Breast epithelium (tissue), 4 donors: Measurements from ENCODE around the gene SPATA6L. TPM values are rescaled to one million over a fixed set of nuclear protein-coding genes. Genes with fewer than 3 reads are reported as not detected.
"Not testable (repeated sequence)": the region's sequence is repeated elsewhere in the genome, so short reads cannot be mapped to it uniquely, and the experiment has no call there.

Experiments
- DNase-seq, 2 donors: peaks; one replicate each; pipeline ENCODE4 v3.0.0-alpha.2; 2019; ENCODE audit warnings: low spot score in 2 of 2
- H3K27ac ChIP-seq, 2 donors: fragments of 200-600 bp; sonication (generic) in 1 of 2; one replicate each; pipeline ENCODE4 v1.5.1; 2016 to 2019; ENCODE audit warnings: mild to moderate bottlenecking in 1 of 2
- H3K27me3 ChIP-seq, 2 donors: fragments of 200-600 bp; sonication (generic) in 1 of 2; one replicate each; pipeline versions ENCODE4 v1.5.1 to v1.6.0; 2017 to 2019; ENCODE audit warnings: control low read depth in 1 of 2, mild to moderate bottlenecking in 1 of 2
- H3K36me3 ChIP-seq: fragments of 200-600 bp; one replicate; pipeline ENCODE4 v1.5.1; 2019
- H3K4me1 ChIP-seq, 2 donors: fragments of 200-600 bp; sonication (generic); one replicate each; pipeline ENCODE4 v1.5.1; 2016 to 2019; ENCODE audit warnings: control low read depth in 1 of 2
- H3K4me3 ChIP-seq, 3 donors: fragments of 200-600 bp; sonication (generic); 1 replicate in 2 of 3; 2 replicates in 1 of 3; pipeline ENCODE4 v1.5.1; 2016 to 2019; ENCODE audit warnings: mild to moderate bottlenecking in 3 of 3, moderate library complexity in 2 of 3
- H3K9me3 ChIP-seq, 2 donors: fragments of 200-600 bp; sonication (generic) in 1 of 2; one replicate each; pipeline ENCODE4 v1.5.1; 2016 to 2019; ENCODE audit warnings: control low read depth in 1 of 2
- CTCF ChIP-seq, 3 donors: fragments of 450-650 bp; IDR thresholded peaks; one replicate each; pipeline ENCODE4 v1.5.1; 2016 to 2017; ENCODE audit warnings: antibody characterized with exemption in 3 of 3, mild to moderate bottlenecking in 3 of 3, moderate library complexity in 3 of 3
- POLR2A ChIP-seq: fragments of 450-650 bp; IDR thresholded peaks from one replicate; pipeline ENCODE4 v1.6.1; 2016; ENCODE audit warnings: antibody characterized with exemption, mild to moderate bottlenecking, moderate library complexity
- POLR2AphosphoS5 ChIP-seq, 3 donors: sonication (generic); formaldehyde crosslinking; IDR thresholded peaks; one replicate each; pipeline ENCODE4 v1.6.1; 2017; ENCODE audit warnings: antibody characterized with exemption in 3 of 3
- intact Hi-C: fragments of 100-400 bp; cut with DNase I; formaldehyde crosslinking; loops from one replicate; pipeline ENCODE4 v1.15.1; 2023; ENCODE audit warnings: low total_unique reads
- total RNA-seq, 3 donors: library from RNA; depleted of rRNA; stranded (reverse); fragments of >200 nt; gene quantifications; one replicate each; pipeline ENCODE4 v1.1.0, GENCODE V29; 2016

Gene SPATA6L
- total RNA-seq, 3 donors from 2014 or later = 1.4 to 22.5 (median 14.4) TPM

GRCh38 chr9:4656621-4657020, 9.7 kb downstream of the SPATA6L start:
- intact Hi-C loops = no loop called here
- H3K4me1 ChIP-seq = peaks cover 0 to 5% of the 10 kb centered on the region in 2 donors
- TF ChIP-seq CTCF (IDR thresholded peaks at IDR 0.05) = no peak
- TF ChIP-seq POLR2A = no peak
- no peak for TF ChIP-seq POLR2AphosphoS5 (IDR thresholded peaks at IDR 0.05)
- H3K27ac ChIP-seq = no peak overlapping the region
- H3K27me3 ChIP-seq = no peaks in the 10 kb centered on the region
- no peak overlapping the region for H3K4me3 ChIP-seq
- no peak for DNase-seq
- no peaks in the 10 kb centered on the region for H3K36me3 ChIP-seq
- H3K9me3 ChIP-seq = no peaks in the 10 kb centered on the region

- DNase-seq, H3K36me3 ChIP-seq, intact Hi-C loops: not testable (repeated sequence)
These were observed 10.1 kb downstream of the SPATA6L start for GRCh38 chr9:4656196-4656595.

GRCh38 chr9:4654538-4654937, 11.7 kb downstream of the SPATA6L start:
- H3K9me3 ChIP-seq = no peaks in the 10 kb centered on the region
- no peak for TF ChIP-seq POLR2A
- no peak for TF ChIP-seq CTCF (IDR thresholded peaks at IDR 0.05)
- no peak for TF ChIP-seq POLR2AphosphoS5 (IDR thresholded peaks at IDR 0.05)
- no peak for DNase-seq
- no peaks in the 10 kb centered on the region for H3K36me3 ChIP-seq
- no peak overlapping the region for H3K4me3 ChIP-seq
- no peaks in the 10 kb centered on the region for H3K4me1 ChIP-seq
- no peaks in the 10 kb centered on the region for H3K27me3 ChIP-seq
- no peak overlapping the region for H3K27ac ChIP-seq
- intact Hi-C loops = no loop called here

More at GRCh38 chr9:4656196-4656595, 10.1 kb downstream of the SPATA6L start:
- not testable (repeated sequence) for H3K4me1 ChIP-seq, H3K9me3 ChIP-seq, H3K4me3 ChIP-seq, H3K27me3 ChIP-seq, H3K27ac ChIP-seq

GRCh38 chr9:4654084-4654483, 12.2 kb downstream of the SPATA6L start:
- DNase-seq = no peak
- no peaks in the 10 kb centered on the region for H3K9me3 ChIP-seq
- H3K27ac ChIP-seq = no peak overlapping the region
- no peaks in the 10 kb centered on the region for H3K36me3 ChIP-seq
- no peaks in the 10 kb centered on the region for H3K27me3 ChIP-seq
- TF ChIP-seq POLR2AphosphoS5 (IDR thresholded peaks at IDR 0.05) (no peak), POLR2A (no peak), CTCF (IDR thresholded peaks at IDR 0.05) (no peak)
- H3K4me3 ChIP-seq = no peak overlapping the region
- no peaks in the 10 kb centered on the region for H3K4me1 ChIP-seq
- intact Hi-C loops = no loop called here

- no peak for DNase-seq
- no peak for TF ChIP-seq CTCF (IDR thresholded peaks at IDR 0.05)
- no peak for TF ChIP-seq POLR2AphosphoS5 (IDR thresholded peaks at IDR 0.05)
- no peak for TF ChIP-seq POLR2A
- intact Hi-C loops = no loop called here
These were observed 23.9 kb downstream of the SPATA6L start for GRCh38 chr9:4642351-4642750.

GRCh38 chr9:4640027-4640426, 26.3 kb downstream of the SPATA6L start:
- Histone ChIP-seq H3K9me3 (no peaks in the 10 kb centered on the region), H3K36me3 (no peaks in the 10 kb centered on the region), H3K4me1 (no peaks in the 10 kb centered on the region), H3K4me3 (no peak overlapping the region), H3K27me3 (no peaks in the 10 kb centered on the region), H3K27ac (no peak overlapping the region)
- DNase-seq = no peak
- intact Hi-C loops = no loop called here
- no peak for TF ChIP-seq POLR2AphosphoS5 (IDR thresholded peaks at IDR 0.05)
- TF ChIP-seq POLR2A = no peak
- TF ChIP-seq CTCF (IDR thresholded peaks at IDR 0.05) = no peak

More at GRCh38 chr9:4642351-4642750, 23.9 kb downstream of the SPATA6L start:
- H3K9me3 ChIP-seq = no peaks in the 10 kb centered on the region
- H3K4me3 ChIP-seq = no peak overlapping the region
- no peaks in the 10 kb centered on the region for H3K4me1 ChIP-seq
- no peaks in the 10 kb centered on the region for H3K27me3 ChIP-seq
- no peak overlapping the region for H3K27ac ChIP-seq
- H3K36me3 ChIP-seq = no peaks in the 10 kb centered on the region
